Measurements from ENCODE around the gene ANXA9.

ANXA9 gene, protein sequence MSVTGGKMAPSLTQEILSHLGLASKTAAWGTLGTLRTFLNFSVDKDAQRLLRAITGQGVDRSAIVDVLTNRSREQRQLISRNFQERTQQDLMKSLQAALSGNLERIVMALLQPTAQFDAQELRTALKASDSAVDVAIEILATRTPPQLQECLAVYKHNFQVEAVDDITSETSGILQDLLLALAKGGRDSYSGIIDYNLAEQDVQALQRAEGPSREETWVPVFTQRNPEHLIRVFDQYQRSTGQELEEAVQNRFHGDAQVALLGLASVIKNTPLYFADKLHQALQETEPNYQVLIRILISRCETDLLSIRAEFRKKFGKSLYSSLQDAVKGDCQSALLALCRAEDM

DNA sequence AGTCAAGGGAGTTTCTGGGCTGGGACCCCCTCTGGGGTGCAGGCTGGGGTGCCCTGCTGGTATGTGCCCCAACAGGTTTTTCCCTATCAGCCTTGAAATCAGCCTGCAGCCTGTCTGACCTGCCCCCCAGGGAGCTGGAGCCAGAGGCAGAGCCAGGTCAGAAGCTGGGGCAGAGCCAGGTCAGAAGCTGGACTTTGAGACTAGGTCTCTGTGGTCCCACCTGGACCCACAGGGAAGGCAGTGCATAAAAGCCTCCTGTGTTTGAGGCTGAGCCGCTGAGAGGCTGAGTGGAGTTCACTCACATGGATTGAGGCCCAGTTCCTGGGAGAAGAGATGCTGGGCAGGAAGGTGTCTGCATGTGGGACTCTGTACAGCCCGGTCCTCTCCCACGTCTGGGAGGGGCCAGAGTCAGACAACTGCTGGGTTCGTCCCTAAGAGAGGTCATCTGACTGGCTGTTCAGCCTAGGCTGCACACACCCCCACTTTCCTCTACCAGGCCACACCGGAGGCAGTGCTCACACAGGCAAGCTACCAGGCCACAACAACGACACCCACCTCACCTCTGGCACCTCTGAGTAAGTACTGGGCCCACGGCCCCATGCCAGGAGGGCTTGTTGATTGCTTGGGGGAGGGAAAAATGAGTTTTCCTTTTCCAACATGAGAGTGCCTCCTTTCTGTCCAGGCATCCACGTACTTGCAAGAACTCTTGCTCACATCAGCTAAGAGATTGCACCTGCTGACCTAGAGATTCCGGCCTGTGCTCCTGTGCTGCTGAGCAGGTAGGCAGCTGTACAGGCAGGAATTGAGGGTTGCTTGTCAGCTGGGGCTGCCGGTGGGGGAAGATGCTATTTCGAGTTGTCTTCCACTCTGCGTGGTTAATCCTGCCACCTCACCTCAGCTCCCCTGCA is at the start of gene ANXA9:
TSS of gene ANXA9 (plus strand) at position 488 of the 908 bp plus-strand sequence. CDS start 814 bp downstream, outside the sequence.
- no peak for DNase-seq (ENCODE audit: low read depth in 2 of 2)

DNA sequence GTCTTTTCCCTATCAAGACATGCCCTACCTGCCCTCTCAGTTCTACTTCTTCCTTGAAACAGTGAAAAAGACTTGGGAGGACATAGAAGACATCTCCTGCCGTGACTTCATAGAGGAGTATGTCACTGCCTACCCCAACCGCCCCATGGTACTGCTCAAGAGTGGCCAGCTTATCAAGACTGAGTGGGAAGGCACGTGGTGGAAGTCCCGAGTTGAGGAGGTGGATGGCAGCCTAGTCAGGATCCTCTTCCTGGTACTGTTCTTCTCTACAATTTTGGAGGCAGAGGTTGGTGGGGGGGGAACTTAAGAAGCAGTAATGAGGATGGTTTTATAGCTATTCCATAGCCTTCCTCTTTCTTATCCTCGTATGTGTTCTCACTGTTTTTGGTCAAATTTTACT is 37.2 kb upstream of the ANXA9 start:
- DNase-seq (ENCODE audit: low read depth in 2 of 2) = no peak

DNA sequence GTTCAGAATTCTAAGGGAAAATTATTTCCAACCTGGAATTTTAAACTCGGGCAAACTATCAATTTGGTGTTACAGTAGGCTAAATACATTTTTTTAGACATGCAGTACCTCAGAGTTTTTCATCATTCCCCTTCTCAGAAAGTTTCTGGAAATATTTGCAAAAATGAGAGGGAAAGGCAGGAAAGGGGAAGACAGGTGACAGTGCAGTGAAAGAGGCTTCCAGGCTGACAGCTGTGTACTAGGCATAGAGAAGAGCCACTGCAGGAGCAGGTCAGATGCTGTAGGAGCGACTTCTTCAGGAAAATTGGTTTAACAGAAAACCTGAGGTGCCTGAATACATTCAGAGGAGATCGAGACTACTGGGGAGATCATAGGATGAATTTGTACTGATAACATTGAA is 27.4 kb upstream of the ANXA9 start:
- no peak for DNase-seq (ENCODE audit: low read depth in 2 of 2)

DNA sequence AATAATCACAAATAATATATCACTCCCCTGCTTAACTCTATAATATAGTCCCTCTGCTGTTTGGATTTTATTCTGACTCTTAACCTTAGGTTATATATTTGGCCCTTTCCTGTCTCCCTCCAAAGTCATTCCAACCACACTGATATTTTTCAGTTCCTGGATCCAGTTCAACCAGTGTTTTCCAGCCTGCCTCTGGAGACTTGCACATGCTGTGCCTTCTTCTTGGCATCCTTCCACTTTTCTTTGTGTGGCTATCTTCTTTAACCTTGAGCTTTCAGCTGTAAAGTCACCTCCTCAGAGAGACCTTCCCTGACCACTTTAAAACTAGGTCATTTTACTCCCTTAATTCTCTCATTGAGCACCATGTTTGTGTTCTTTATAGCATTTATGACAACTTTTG is 26.8 kb upstream of the ANXA9 start:
- DNase-seq (ENCODE audit: low read depth in 2 of 2) = no peak

DNA sequence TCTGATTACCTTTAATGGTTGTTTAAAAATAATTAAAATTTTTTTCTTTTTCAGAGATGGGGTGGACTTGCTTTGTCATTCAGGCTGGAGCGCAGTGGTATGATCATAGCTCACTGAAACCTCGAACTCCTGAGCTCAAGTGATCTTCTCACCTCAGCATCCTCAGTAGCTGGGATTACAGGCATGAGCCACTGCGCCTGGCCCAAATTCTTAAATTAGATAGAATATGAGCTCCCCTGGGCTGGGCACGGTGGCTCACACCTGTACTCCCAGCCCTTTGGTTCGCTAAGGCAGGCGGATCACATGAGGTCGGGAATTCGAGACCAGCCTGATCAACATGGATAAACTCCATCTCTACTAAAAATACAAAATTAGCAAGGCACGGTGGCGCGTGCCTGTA is 24.4 kb upstream of the ANXA9 start:
- DNase-seq (ENCODE audit: low read depth in 2 of 2) = no peak

DNA sequence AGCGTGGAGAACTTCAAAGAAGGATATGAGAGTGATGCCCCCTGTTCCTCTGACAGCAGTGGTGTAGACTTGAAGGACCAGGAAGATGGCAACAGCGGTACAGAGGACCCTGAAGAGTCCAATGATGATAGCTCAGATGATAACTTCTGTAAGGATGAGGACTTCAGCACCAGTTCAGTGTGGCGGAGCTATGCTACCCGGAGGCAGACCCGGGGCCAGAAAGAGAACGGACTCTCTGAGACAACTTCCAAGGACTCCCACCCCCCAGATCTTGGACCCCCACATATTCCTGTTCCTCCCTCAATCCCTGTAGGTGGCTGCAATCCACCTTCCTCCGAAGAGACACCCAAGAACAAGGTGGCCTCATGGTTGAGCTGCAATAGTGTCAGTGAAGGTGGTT is 21.4 kb upstream of the ANXA9 start:
- no peak for DNase-seq (ENCODE audit: low read depth in 2 of 2)

DNA sequence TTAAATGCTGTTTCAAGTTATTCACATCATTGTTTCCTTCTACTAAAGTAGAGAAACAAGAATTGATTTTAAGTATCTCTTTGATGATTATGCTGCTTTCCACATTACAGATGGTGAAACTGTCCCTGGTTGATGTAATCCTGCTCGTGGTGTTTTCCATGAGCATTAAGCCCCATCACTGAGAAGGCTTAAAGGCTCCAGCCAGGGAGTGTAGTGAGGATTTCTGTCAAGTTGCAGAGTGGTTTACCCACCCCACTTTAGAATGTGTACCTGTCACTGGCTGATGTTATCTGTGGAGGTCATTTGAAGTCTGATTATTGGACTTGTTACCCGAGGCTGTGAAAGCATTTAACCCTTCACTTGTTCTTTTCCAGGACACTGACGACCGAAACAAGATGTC is 20.3 kb upstream of the ANXA9 start:
- DNase-seq (ENCODE audit: low read depth in 2 of 2) = no peak

DNA sequence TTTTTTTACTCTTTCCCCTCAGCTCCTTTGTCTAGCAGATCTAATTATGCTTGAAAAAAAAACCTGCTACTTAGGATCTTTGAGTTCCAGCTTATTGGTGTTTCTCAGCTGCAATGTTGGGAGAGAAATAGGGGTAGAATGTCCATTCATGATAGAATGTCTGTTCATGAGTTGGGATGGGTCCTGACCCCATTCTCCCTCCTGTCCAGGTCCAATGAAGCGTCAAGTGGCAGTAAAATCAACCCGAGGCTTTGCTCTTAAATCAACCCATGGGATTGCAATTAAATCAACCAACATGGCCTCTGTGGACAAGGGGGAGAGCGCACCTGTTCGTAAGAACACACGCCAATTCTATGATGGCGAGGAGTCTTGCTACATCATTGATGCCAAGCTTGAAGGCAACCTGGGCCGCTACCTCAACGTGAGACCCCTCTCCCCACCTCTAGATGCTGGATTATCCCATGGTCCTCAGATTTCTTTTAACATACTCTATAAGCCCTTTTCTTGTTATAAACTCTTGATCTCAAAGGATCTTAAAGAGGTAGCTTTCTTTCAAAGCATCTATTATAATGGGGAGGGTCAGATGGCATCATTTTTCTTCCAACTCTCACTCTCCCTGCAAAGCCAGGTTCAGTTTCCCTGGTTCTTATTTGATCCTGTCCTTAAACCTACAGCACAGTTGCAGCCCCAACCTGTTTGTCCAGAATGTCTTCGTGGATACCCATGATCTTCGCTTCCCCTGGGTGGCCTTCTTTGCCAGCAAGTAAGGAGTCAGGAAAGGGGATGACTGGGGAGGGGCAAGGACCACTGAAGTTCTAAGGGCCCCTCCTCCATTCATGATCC is 18.6 kb upstream of the ANXA9 start:
- DNase-seq (ENCODE audit: low read depth in 2 of 2) = no peak

DNA sequence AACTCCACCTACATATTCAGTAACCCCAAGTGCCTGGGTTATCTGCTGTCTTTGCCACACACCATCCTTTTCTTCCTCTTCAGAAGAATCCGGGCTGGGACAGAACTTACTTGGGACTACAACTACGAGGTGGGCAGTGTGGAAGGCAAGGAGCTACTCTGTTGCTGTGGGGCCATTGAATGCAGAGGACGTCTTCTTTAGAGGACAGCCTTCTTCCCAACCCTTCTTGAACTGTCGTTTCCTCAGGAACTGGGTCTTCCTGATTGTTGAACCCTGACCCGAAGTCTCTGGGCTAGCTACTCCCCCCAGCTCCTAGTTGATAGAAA is 18.0 kb upstream of the ANXA9 start:
- DNase-seq (ENCODE audit: low read depth in 2 of 2) = no peak

DNA sequence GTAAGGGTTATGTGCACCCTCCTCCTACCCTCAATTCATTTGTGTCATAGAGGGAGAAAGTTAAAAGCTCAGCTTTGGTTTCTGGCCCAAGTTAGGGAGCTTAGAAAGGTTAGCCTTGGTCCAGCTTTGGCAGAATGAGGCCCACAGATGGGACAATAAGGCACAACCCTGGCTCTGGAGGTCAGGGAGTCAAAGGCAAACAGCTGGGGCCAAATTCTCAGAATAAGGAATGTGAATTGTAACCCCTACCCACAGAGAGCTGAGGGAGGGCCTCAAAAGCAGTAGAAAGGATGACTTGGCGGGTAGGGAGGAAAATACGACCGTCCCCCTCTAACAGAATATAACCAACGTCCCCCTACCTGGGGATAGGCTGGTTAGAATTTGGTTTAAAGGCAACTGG is 16.5 kb upstream of the ANXA9 start:
- DNase-seq (ENCODE audit: low read depth in 2 of 2) = no peak

DNA sequence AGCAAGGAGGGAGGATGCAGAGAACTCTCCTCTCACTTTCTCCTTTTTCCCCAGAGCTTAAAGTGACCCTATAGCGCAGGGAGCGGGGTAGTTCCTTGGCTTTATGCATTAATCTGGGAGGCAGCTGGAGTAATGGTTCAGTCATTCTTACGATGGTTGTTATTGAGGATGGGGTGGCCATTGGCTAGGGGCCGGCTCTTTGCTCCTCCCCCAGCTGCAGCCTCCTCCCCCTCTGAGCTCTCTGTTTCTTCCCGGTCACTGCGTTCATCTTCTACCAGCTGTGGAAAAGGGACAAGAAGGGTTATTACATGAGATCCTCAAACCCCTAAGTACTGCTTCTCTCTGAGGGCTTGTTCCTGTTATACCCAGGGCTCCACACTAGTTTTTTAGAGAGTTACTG is 16.1 kb upstream of the ANXA9 start:
- no peak for DNase-seq (ENCODE audit: low read depth in 2 of 2)

DNA sequence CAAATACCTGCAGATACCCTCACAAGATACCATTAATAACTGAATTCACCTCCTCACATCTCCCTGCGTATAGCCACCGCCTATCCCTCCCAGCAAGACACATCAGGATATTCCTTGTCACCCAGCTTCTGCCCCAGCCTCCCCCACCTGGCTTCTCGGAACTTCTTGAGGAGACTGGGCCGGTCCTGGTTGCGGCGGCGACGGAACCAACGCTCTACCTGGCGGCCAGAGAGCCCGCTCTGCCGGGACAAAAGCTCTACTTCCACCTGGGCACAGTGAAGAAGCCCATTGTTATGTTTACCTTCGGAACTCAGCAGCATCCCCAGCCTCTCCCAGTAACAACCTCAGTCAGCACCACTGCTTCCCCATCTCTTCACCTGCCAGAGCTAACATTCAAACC is 14.2 kb upstream of the ANXA9 start:
- no peak for DNase-seq (ENCODE audit: low read depth in 2 of 2)

DNA sequence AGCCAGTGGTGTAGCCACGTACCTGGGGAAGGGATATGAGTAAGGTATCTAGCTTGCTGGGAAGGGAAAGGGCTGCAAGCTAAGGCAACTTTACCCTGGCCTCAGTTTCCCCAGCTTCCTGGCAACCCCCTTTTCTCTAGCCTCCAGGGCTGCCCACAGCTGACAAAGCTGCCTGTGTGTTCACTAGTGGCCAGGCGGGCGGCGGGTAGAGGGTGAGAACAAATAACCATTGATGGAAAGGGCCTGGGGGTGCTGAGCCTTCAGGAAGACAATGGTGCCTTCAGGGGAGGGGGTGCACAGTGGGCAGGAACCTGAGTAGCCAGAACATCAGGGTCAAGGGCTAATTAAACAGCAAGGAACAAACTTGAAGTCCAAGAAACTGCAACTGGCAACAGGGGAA is 13.6 kb upstream of the ANXA9 start:
- DNase-seq (ENCODE audit: low read depth in 2 of 2) = no peak

DNA sequence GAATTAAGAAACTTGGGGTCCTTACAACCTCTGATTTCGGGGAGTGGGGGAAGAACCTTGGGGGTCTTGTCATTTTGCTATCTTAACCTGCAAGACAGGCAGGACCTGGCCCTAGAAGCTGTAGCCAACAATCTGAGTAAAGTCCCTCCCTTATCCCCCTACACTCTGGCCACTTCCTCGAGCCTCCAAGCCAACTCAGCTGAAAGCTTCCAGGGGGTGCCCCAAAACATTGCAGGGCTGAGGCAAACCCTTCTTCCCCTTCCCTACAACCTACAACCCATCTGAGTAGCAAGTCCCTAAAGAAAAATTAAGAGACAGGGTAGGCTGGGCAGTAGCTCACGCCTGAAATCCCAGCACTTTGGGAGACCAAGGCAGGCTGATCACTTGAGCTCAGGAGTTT is 12.5 kb upstream of the ANXA9 start:
- no peak for DNase-seq (ENCODE audit: low read depth in 2 of 2)

DNA sequence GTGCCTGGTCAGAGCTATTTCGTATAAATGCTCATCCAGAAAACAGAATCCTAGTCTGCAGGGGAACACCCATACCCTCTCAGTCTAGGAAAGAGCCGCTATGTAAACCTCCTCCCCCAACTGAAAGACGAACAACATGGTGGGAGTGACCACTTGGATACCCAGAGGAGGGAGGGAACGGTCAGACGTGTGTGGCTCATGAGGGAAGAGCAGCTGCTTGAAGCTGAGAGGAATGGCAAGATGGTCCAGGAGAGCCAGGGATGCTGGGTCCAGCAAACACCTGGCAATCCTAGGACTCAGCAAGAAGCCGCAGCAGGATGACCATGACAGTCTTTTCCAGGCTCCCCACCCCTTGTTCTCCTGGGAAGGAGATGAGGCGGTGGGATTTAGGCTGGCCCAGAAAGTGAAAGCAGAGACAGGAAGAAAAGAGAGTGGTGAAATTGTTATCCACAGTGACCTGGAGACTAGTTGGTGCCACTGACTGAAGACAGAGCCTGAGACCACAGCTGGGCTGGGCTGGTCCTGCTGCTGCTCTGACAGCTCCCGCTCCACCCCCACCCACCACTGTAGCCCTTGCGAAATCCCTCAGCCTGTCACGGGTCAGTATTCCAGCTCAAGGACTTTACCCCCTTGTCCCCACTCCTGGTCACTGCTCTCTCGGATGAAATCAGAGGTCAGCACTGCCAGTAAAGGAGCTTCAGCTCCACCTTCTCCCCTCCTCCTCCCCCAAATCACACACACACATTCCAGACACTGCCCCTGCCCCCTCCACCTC is 11.1 kb upstream of the ANXA9 start:
- DNase-seq (ENCODE audit: low read depth in 2 of 2) = no peak

DNA sequence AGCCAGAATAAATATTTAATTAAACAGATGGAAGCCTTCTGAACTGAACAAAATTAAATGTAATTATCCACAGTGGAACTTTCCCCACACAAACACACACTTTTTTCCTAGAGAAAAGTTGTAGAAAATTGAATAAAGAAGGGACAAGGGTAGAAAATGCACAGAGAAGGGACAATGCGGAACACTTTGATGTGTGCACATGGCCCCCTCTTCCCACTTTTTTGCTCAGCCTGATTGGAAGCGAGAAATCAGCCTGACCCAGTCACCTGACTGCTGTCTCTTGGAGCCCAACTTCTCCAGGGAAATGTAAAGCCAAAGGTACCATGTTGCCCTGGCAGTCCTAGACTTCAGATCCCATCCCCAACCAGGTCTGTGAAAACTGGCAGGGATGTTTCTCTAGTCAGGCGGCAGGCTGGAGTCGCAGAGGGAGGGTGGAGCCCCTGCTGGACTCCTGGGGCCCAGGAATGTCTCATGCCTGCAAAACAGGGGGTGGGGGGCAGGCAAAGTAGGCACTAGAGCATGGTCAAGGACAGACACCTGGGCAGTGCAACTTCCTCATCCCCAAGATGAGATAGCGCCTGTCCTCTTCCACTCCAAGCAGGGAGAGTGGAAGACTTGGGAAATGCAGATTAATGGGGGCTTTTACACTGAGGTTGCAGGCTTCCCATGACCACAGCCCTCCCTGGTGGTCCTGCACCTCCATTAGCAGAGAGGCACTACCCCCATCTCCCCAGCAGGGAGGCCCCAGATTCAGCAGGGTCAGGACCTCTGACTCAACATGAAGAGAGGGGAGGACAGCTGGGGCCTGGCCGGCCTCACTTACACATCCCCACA is 10.3 kb upstream of the ANXA9 start:
- DNase-seq (ENCODE audit: low read depth in 2 of 2) = no peak

DNA sequence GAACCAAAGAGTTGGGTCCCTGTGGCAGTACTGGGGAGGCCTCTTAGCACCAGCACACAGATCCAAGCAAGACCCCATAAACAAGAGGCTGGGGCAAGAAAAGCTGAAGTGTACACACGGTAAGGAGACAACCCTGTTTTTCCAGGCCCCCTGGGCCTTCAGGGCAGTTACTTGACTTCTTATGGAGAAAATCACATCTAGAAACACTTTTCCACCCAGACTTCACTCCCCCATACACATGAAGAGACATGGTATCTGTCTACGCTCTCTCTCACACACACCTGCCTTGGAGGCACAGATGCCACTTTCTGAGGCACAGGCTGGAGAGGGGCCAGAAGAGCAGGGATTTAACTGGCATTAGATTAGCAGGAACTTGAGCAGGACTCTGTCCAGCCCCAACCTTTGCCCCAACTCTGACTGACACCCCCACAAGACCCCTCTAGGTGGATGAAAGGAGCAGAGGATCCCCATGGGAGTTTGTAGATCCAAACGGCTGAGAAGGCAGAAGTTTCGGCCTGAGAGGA is 9.6 kb upstream of the ANXA9 start:
- DNase-seq (ENCODE audit: low read depth in 2 of 2) = no peak

DNA sequence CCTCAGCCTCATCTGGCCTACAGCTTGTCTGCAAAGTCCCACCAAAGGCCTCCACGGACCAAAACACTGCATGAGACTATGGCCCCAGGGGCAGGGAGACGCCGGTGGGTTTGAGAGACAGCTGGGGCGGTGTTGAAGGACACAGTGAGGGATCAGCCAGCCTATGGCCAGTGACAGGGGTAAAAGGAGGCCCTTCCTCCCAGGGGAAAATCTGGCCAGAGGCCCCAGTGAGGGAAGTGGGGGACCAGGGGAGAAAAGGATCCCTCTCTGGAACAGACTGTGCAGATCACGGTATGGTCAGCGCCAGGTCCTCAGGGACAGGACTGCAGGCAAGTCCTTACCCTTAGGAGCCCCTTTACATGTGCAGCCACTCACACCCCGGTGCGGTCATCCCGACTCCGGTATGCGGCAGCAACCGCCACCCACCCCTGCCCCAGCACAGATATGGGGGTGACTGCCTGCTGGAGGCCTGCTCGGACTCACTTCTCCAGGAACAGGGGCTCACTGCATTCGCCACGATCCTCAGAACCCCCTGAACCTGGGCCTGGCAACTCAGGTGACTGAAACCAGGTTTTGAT is 8.7 kb upstream of the ANXA9 start:
- DNase-seq (ENCODE audit: low read depth in 2 of 2) = no peak

DNA sequence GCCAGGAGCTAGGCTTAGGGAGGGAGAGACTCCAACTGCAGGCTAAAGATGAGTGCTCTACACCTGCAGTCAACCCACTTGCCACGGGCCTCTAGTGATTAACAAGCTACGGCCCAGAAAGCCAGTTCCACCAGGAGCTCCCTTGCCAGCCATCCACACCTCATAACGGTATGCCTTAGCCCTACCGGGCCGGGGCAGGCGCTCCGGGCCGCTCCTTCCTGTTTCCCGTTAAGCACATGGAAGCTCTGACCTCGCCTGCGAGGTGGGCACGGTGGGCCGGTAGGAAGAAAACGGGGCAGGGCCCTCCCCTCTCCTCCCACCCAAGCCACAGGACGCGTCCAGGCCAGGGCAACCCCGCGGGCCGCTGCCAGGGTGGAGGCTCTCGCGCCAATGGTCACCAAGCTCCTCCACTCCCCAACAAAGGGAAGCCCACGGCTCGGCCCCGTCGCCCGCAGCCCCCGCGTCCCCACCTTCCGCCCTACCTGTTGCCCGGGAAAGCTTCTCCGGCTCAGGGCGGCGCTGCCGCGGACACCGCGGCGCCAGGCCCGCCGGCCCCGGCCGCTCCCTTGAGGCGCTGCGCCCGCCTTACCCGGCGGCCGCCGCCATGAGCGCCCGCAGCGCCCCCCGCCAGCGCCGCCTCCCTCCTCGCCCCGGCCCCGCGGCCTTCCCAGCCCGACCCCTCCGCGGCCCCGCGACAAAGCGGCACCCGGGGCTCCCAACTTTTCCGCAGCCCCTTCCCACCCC is 8.1 kb upstream of the ANXA9 start:
- no peak for DNase-seq (ENCODE audit: low read depth in 2 of 2)

Data from stimulated activated CD4-positive, alpha-beta T cell treated with anti-CD3 and anti-CD28 coated beads, Interleukin-1b, Interleukin-23, amount 100 ng/mL, for 1 hour (primary cell).